Measurements from ENCODE around the gene ZDHHC19. TPM values are rescaled to one million over a fixed set of nuclear protein-coding genes. Genes with fewer than 3 reads are reported as not detected.

The ZDHHC19 gene
- total RNA-seq, 4 donors from 2014 or later = not detected

DNA sequence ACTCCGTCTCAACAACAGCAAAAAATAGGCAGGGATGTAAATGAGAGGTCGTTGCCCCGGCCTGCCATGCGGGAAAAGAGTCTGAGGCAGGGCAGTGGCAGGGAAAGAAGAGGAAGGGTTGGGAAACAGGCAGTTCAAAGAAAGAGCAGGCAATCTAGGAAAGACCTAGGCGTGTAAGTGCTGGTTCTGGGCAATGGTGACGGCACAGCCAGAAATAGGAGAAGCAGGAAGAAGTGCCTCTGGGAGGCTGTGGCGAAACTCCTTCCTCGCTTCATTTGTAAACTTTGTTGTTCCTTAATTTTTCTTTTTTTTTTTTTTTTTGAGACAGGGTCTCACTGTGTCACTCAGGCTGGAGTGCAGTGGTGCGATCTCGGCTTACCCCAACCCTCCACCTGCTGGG, 9.4 kb upstream of the ZDHHC19 start:
- Histone ChIP-seq H3K27me3 (no peaks in the 10 kb centered on the region), H3K27ac (no peak overlapping the region), H3K9me3 (no peaks in the 10 kb centered on the region), H3K4me3 (no peak overlapping the region), H3K4me1 (peaks cover 0 to 6% of the 10 kb centered on the region in 2 donors), H3K36me3 (no peaks in the 10 kb centered on the region)
- ATAC-seq (no peak), DNase-seq (no peak)
- in situ Hi-C loops (cut with MboI; ENCODE audit: low sequenced_read_pairs in 4 of 4) (no loop called here), intact Hi-C loops (cut with DNase I; ENCODE audit: low total_unique reads) (no loop called here)
- TF ChIP-seq POLR2A (IDR thresholded peaks at IDR 0.05) = no peak
- TF ChIP-seq, protein P1, sequence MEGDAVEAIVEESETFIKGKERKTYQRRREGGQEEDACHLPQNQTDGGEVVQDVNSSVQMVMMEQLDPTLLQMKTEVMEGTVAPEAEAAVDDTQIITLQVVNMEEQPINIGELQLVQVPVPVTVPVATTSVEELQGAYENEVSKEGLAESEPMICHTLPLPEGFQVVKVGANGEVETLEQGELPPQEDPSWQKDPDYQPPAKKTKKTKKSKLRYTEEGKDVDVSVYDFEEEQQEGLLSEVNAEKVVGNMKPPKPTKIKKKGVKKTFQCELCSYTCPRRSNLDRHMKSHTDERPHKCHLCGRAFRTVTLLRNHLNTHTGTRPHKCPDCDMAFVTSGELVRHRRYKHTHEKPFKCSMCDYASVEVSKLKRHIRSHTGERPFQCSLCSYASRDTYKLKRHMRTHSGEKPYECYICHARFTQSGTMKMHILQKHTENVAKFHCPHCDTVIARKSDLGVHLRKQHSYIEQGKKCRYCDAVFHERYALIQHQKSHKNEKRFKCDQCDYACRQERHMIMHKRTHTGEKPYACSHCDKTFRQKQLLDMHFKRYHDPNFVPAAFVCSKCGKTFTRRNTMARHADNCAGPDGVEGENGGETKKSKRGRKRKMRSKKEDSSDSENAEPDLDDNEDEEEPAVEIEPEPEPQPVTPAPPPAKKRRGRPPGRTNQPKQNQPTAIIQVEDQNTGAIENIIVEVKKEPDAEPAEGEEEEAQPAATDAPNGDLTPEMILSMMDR (IDR thresholded peaks at IDR 0.05 in 4 of 5, conservative IDR thresholded peaks at IDR 0.05 in 1 of 5) = no peak

DNA sequence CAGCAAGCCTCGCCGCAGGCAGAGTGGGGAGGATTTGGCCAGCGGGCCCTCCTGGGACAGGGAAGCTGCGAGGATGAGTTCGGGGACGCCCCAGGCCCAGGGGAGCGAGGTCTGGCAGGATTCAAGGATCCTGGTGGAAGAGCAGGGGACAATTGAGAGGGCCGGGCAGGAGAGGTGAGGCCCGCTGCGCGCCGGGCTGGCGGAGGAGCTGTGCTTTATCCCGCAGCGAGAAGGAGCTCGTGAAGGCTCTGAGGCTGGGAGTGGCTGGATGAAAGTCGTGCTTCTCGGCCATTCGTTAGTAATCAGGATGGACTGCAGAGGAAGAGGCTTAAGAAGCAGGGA, 8.7 kb upstream of the ZDHHC19 start:
- peaks cover 0 to 6% of the 10 kb centered on the region in 2 donors for H3K4me1 ChIP-seq
- no peak for TF ChIP-seq POLR2A (IDR thresholded peaks at IDR 0.05)
- TF ChIP-seq, protein P1 (IDR thresholded peaks at IDR 0.05 in 4 of 5, conservative IDR thresholded peaks at IDR 0.05 in 1 of 5) = no peak
- peak overlapping the region in 1 of 4 donors; percentile 11 for H3K4me3 ChIP-seq
- H3K9me3 ChIP-seq = no peaks in the 10 kb centered on the region
- no peaks in the 10 kb centered on the region for H3K27me3 ChIP-seq
- no peak for ATAC-seq
- no peak for DNase-seq
- in situ Hi-C loops (cut with MboI; ENCODE audit: low sequenced_read_pairs in 4 of 4) (no loop called here), intact Hi-C loops (cut with DNase I; ENCODE audit: low total_unique reads) (no loop called here)
- H3K36me3 ChIP-seq = no peaks in the 10 kb centered on the region
- H3K27ac ChIP-seq = peak overlapping the region in 3 of 4 donors; percentile 3 to 43 (median 23)

DNA sequence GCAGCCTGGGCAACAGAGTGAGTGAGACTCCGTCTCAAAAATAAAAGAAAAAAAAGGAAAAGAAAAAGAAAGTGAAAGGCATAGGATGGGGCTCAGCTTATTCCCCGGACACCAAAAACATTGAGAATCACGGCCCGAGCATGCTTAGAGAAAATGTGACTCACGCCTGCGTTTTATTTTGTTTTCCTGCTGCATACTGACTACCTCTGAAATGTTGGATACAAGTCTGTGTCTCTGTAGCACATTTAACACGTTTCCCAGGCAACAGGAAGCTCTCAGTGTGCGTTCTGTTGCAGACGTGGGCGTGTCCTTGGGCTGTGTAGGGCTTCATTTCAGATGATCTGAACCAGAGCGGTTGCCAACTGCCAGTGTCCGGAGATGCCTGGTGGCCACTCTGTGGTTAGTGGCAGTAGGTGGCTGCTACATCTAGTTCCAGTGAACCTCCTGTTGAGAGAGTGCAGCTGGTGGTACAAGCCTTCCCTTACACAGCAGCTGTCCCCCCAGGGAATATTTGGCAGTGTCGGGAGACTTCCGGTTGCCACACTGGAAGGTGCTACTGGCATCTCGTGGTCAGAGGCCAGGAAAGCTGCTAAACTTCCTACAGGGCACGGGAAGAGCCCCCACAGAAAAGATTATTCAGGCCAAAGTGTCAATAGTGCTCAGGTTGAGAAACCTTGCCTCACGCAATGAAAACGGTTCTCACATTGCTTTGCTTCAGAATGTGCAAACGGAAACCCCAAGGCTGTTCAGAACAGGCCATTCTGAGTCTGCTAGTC, 8.2 kb upstream of the ZDHHC19 start:
- in situ Hi-C loops (cut with MboI; ENCODE audit: low sequenced_read_pairs in 4 of 4) (no loop called here), intact Hi-C loops (cut with DNase I; ENCODE audit: low total_unique reads) (no loop called here)
- Histone ChIP-seq H3K27me3 (no peaks in the 10 kb centered on the region), H3K9me3 (no peaks in the 10 kb centered on the region), H3K4me3 (peak overlapping the region in 3 of 4 donors; percentile 8 to 25 (median 11)), H3K36me3 (no peaks in the 10 kb centered on the region), H3K27ac (peak overlapping the region in 3 of 4 donors; percentile 3 to 43 (median 23)), H3K4me1 (peaks cover 0 to 6% of the 10 kb centered on the region in 2 donors)
- TF ChIP-seq, protein P1 (IDR thresholded peaks at IDR 0.05 in 4 of 5, conservative IDR thresholded peaks at IDR 0.05 in 1 of 5) = no peak
- no peak for TF ChIP-seq POLR2A (IDR thresholded peaks at IDR 0.05)
- DNase-seq = peak in 1 of 2 donors; percentile 33
- ATAC-seq = peak; percentile 49 to 54

DNA sequence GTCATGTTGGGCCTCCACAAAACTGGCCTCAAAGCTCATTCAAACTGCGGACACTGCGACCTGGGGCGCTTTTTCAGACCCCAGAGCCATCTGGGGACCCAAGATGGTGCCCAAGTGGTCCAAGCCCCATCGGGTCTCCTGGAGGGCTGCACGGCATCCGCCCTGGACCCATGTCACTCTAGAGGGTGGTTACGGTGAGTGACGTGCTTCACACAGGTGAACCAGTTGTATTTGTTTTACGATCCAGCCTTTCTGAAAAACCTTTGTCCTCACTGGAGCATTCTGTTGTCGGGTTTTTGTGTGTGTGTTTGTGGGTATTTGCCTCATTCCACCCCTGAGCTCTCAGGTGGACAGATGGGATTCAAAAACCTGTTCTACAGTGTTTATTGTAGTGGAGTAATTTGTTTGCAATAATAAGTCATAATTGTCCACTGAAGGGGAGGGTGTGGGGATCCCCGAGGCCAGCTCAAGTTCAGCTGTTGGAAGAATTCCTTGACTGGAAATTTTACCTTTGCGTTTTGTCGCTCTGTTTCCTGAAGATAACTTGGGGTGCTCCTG, 7.0 kb upstream of the ZDHHC19 start:
- in situ Hi-C loops (cut with MboI; ENCODE audit: low sequenced_read_pairs in 4 of 4) (no loop called here), intact Hi-C loops (cut with DNase I; ENCODE audit: low total_unique reads) (no loop called here)
- Histone ChIP-seq H3K9me3 (no peaks in the 10 kb centered on the region), H3K36me3 (no peaks in the 10 kb centered on the region), H3K27ac (no peak overlapping the region), H3K4me3 (no peak overlapping the region), H3K4me1 (peaks cover 0 to 6% of the 10 kb centered on the region in 2 donors), H3K27me3 (no peaks in the 10 kb centered on the region)
- DNase-seq (no peak), ATAC-seq (no peak)
- TF ChIP-seq, protein P1 (IDR thresholded peaks at IDR 0.05 in 4 of 5, conservative IDR thresholded peaks at IDR 0.05 in 1 of 5) = no peak
- no peak for TF ChIP-seq POLR2A (IDR thresholded peaks at IDR 0.05)
